Measurements from ENCODE around the gene NTMT1. TPM values are rescaled to one million over a fixed set of nuclear protein-coding genes. Genes with fewer than 3 reads are reported as not detected.

NTMT1 gene
- polyA plus RNA-seq, 3 donors: 16.0 to 43.9 (median 28.2) TPM

DNA sequence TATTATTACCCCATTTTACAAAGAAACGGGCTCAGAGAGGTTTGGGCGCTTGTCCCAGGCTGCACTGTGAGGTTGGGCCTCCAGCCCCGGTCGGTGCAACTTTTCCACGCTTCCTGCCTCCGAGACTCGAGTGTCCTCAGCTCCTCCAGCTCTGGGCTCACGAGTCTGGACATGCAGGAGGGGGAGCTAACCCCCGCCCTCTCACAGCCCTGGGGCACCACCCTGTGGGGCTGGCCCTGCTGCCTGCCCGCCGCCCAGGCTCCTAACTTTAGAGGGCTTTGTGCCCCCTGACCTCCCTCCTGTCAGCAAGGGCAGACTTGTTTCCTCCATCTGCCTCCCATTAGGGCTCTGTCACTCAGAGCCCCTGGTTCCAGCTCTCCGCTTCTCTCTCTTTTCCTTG, 20.3 kb downstream of the NTMT1 start:
- peaks cover 4% of the 10 kb centered on the region for H4K20me1 ChIP-seq (ENCODE audit: insufficient read depth, low read length)
- H3K79me2 ChIP-seq (ENCODE audit: insufficient read depth, low read length): peaks cover 5% of the 10 kb centered on the region
- no peaks in the 10 kb centered on the region for H3K36me3 ChIP-seq (replicated peaks in 1 of 2; ENCODE audit: control insufficient read depth in 1 of 2, insufficient read depth in 2 of 2, low read length in 2 of 2)
- no peaks in the 10 kb centered on the region for H3K9me3 ChIP-seq (replicated peaks in 1 of 2; ENCODE audit: control insufficient read depth in 1 of 2, insufficient read depth in 1 of 2, low read length in 2 of 2)
- Mint-ChIP-seq H3K4me1 (peaks cover 5% of the 10 kb centered on the region), H3K27ac (no peak overlapping the region), H3K27me3 (ENCODE audit: low read depth in 3 of 3) (peaks cover 2 to 14% (median 4%) of the 10 kb centered on the region in 3 donors), H3K4me3 (no peak overlapping the region), H3K36me3 (no peaks in the 10 kb centered on the region), H3K9me3 (peaks cover 0 to 5% (median 4%) of the 10 kb centered on the region in 7 donors)
- no peak overlapping the region for H3K27ac ChIP-seq (ENCODE audit: low read depth in 1 of 2, low read length in 2 of 2)
- no peak overlapping the region for H3K4me2 ChIP-seq (replicated peaks; ENCODE audit: extremely low read depth, low read length, poor library complexity, severe bottlenecking)
- no peak overlapping the region for H3K4me3 ChIP-seq (replicated peaks in 1 of 3; ENCODE audit: low read depth in 2 of 3, low read length in 3 of 3)
- H3K9ac ChIP-seq (ENCODE audit: insufficient read depth, low read length, poor library complexity, severe bottlenecking): no peak overlapping the region
- DNase-seq: no peak
- intact Hi-C loops (cut with micrococcal nuclease): no loop called here
- TF ChIP-seq, protein P1, sequence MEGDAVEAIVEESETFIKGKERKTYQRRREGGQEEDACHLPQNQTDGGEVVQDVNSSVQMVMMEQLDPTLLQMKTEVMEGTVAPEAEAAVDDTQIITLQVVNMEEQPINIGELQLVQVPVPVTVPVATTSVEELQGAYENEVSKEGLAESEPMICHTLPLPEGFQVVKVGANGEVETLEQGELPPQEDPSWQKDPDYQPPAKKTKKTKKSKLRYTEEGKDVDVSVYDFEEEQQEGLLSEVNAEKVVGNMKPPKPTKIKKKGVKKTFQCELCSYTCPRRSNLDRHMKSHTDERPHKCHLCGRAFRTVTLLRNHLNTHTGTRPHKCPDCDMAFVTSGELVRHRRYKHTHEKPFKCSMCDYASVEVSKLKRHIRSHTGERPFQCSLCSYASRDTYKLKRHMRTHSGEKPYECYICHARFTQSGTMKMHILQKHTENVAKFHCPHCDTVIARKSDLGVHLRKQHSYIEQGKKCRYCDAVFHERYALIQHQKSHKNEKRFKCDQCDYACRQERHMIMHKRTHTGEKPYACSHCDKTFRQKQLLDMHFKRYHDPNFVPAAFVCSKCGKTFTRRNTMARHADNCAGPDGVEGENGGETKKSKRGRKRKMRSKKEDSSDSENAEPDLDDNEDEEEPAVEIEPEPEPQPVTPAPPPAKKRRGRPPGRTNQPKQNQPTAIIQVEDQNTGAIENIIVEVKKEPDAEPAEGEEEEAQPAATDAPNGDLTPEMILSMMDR (IDR thresholded peaks at IDR 0.05): no peak
- H3K27me3 ChIP-seq (ENCODE audit: control insufficient read depth in 2 of 2, insufficient read depth in 2 of 2, low read length in 2 of 2): no peaks in the 10 kb centered on the region
- peaks cover 7 to 12% of the 10 kb centered on the region in 2 donors for H3K4me1 ChIP-seq (ENCODE audit: control insufficient read depth in 1 of 2, insufficient read depth in 2 of 2, low read length in 2 of 2)
- 90% methylated on average over 10 of the region's 12 CpGs for whole genome bisulfite sequencing (ENCODE audit: insufficient coverage)
- H2AFZ ChIP-seq (ENCODE audit: insufficient read depth, low read depth, low read length, poor library complexity, severe bottlenecking): no peak overlapping the region

- no peaks in the 10 kb centered on the region for H3K9me3 ChIP-seq (replicated peaks in 1 of 2; ENCODE audit: control insufficient read depth in 1 of 2, insufficient read depth in 1 of 2, low read length in 2 of 2)
- H3K9me3 Mint-ChIP-seq: peaks cover 0 to 5% (median 4%) of the 10 kb centered on the region in 7 donors
- H4K20me1 ChIP-seq (ENCODE audit: insufficient read depth, low read length): no peaks in the 10 kb centered on the region
- H3K36me3 Mint-ChIP-seq: no peaks in the 10 kb centered on the region
- peaks cover 2 to 14% (median 4%) of the 10 kb centered on the region in 3 donors for H3K27me3 Mint-ChIP-seq (ENCODE audit: low read depth in 3 of 3)
- no peak overlapping the region for H3K4me2 ChIP-seq (replicated peaks; ENCODE audit: extremely low read depth, low read length, poor library complexity, severe bottlenecking)
- H2AFZ ChIP-seq (ENCODE audit: insufficient read depth, low read depth, low read length, poor library complexity, severe bottlenecking): no peak overlapping the region
- H3K79me2 ChIP-seq (ENCODE audit: insufficient read depth, low read length): peaks cover 1% of the 10 kb centered on the region
- intact Hi-C loops (cut with micrococcal nuclease): no loop called here
- H3K9ac ChIP-seq (ENCODE audit: insufficient read depth, low read length, poor library complexity, severe bottlenecking): no peak overlapping the region
- H3K27ac Mint-ChIP-seq: no peak overlapping the region
- 100% methylated on average over 1 of the region's 7 CpGs for WGBS (ENCODE audit: insufficient coverage)
- peaks cover 3% of the 10 kb centered on the region for H3K4me1 Mint-ChIP-seq
- TF ChIP-seq, protein P1 (IDR thresholded peaks at IDR 0.05): no peak
- no peak for DNase-seq
- H3K27ac ChIP-seq (ENCODE audit: low read depth in 1 of 2, low read length in 2 of 2): no peak overlapping the region
- no peaks in the 10 kb centered on the region for H3K27me3 ChIP-seq (ENCODE audit: control insufficient read depth in 2 of 2, insufficient read depth in 2 of 2, low read length in 2 of 2)
- H3K4me1 ChIP-seq (ENCODE audit: control insufficient read depth in 1 of 2, insufficient read depth in 2 of 2, low read length in 2 of 2): peaks cover 4 to 8% of the 10 kb centered on the region in 2 donors
- no peak overlapping the region for H3K4me3 Mint-ChIP-seq
- no peaks in the 10 kb centered on the region for H3K36me3 ChIP-seq (replicated peaks in 1 of 2; ENCODE audit: control insufficient read depth in 1 of 2, insufficient read depth in 2 of 2, low read length in 2 of 2)
- no peak overlapping the region for H3K4me3 ChIP-seq (replicated peaks in 1 of 3; ENCODE audit: low read depth in 2 of 3, low read length in 3 of 3)
These were observed 20.7 kb downstream of the NTMT1 start for GRCh38 chr9:129646654-129647053.
